ENCODE measurements around the gene RUNX1. TPM values are rescaled to one million over a fixed set of nuclear protein-coding genes. Genes with fewer than 3 reads are reported as not detected.

The RUNX1 gene
- total and polyA plus RNA-seq, 2 of the 13 experiments (the other 11 are each of a cell fraction or from before 2014, with no cell fraction given): 5.4 to 6.4 TPM

GRCh38 chr21:34886240-34887104 is 162.6 kb downstream of the RUNX1 start (continued):
- TF ChIP-seq ZNF839 (CRISPR knock-in tag; IDR thresholded peaks at IDR 0.05; ENCODE audit: borderline replicate concordance) (0 out of 2 replicates have a peak, but pooled peaks have one; percentile 40), MIER3 (CRISPR knock-in tag; IDR thresholded peaks at IDR 0.05; ENCODE audit: borderline replicate concordance) (no peak), ZNF703 (CRISPR knock-in tag; IDR thresholded peaks at IDR 0.05; ENCODE audit: borderline replicate concordance) (no peak), ZNF83 (CRISPR knock-in tag; IDR thresholded peaks at IDR 0.05; ENCODE audit: borderline replicate concordance) (0 out of 2 replicates have a peak, but pooled peaks have one; percentile 37), FOSL1 (CRISPR knock-in tag; IDR thresholded peaks at IDR 0.05; ENCODE audit: borderline replicate concordance) (no peak), SP4 (CRISPR knock-in tag; IDR thresholded peaks at IDR 0.05) (no peak), KDM4B (CRISPR knock-in tag; IDR thresholded peaks at IDR 0.05) (no peak), KLF12 (CRISPR knock-in tag; IDR thresholded peaks at IDR 0.05; ENCODE audit: borderline replicate concordance) (no peak), ZNF713 (CRISPR knock-in tag; IDR thresholded peaks at IDR 0.05) (no peak), SRSF1 (optimal IDR thresholded peaks at IDR 0.05; ENCODE audit: low read depth, low read length) (peak; percentile 26), ZNF672 (CRISPR knock-in tag; IDR thresholded peaks at IDR 0.05) (no peak), TCF12 (IDR thresholded peaks at IDR 0.05) (no peak), TCF12 (CRISPR knock-in tag; IDR thresholded peaks at IDR 0.05) (no peak), HIVEP1 (CRISPR knock-in tag; IDR thresholded peaks at IDR 0.05) (no peak), SP140L (CRISPR knock-in tag; IDR thresholded peaks at IDR 0.05; ENCODE audit: borderline replicate concordance) (no peak), SMAD1 (CRISPR knock-in tag; IDR thresholded peaks at IDR 0.05; ENCODE audit: borderline replicate concordance, low read depth) (no peak), ZNF646 (CRISPR knock-in tag; IDR thresholded peaks at IDR 0.05) (no peak), ATF7 (IDR thresholded peaks at IDR 0.05) (no peak), ATF7 (CRISPR knock-in tag; IDR thresholded peaks at IDR 0.05) (no peak), TCF7L2 (IDR thresholded peaks at IDR 0.05; ENCODE audit: low read depth, low read length) (no peak), PHF8 (CRISPR knock-in tag; IDR thresholded peaks at IDR 0.05) (peak; percentile 33; the same call in 1 of the 2 replicates), DMTF1 (CRISPR knock-in tag; IDR thresholded peaks at IDR 0.05) (no peak), ZSCAN22 (CRISPR knock-in tag; IDR thresholded peaks at IDR 0.05) (no peak)

Data from HepG2 (cell line).